Gastrocnemius medialis (tissue), 4 donors: ENCODE data around the gene BIRC7.

ENCODE experiments used
- CTCF ChIP-seq, 5 experiments: fragments of 450-650 bp in 3 of 5; fragments of 200-600 bp in 2 of 5; sonication (generic) in 2 of 5; IDR thresholded peaks in 4 of 5; conservative IDR thresholded peaks in 1 of 5; 1 replicate in 4 of 5; 2 replicates in 1 of 5; pipeline ENCODE4 v1.5.1; 2016 to 2019; ENCODE audit warnings: antibody characterized with exemption in 5 of 5, mild to moderate bottlenecking in 3 of 5, moderate library complexity in 3 of 5
- POLR2A ChIP-seq, 2 donors: fragments of 450-650 bp; IDR thresholded peaks; one replicate each; pipeline ENCODE4 v1.6.1; 2017; ENCODE audit warnings: antibody characterized with exemption in 2 of 2, mild to moderate bottlenecking in 2 of 2, moderate library complexity in 2 of 2

- TF ChIP-seq POLR2A (IDR thresholded peaks at IDR 0.05) (no peak), CTCF (IDR thresholded peaks at IDR 0.05 in 4 of 5, conservative IDR thresholded peaks at IDR 0.05 in 1 of 5) (no peak)
Observed at GRCh38 chr20:63223826-63224207, 11.9 kb upstream of the BIRC7 start.
